ENCODE results near the gene ARHGEF39.
A peak's percentile ranks its signal among the peaks of the same experiment; 100 is the strongest.

ARHGEF39 gene

DNA sequence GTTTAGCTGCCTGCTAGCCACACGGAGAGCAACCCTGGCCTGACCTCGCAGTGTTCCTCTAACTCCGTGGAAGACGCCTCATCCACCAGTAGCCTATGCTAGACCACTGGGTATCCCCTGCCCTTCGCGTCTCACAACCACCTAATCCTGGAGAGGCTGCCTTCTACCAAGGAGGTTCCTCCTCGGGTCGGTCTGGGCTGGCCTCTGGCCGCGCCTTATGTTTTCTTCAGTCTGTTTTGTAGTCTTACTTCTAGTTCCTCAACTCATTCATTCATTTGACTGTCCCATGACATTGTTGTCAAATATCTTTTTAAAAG lies 26.3 kb upstream of the ARHGEF39 start:
- no peak for DNase-seq (ENCODE audit: low read depth in 2 of 2)

DNA sequence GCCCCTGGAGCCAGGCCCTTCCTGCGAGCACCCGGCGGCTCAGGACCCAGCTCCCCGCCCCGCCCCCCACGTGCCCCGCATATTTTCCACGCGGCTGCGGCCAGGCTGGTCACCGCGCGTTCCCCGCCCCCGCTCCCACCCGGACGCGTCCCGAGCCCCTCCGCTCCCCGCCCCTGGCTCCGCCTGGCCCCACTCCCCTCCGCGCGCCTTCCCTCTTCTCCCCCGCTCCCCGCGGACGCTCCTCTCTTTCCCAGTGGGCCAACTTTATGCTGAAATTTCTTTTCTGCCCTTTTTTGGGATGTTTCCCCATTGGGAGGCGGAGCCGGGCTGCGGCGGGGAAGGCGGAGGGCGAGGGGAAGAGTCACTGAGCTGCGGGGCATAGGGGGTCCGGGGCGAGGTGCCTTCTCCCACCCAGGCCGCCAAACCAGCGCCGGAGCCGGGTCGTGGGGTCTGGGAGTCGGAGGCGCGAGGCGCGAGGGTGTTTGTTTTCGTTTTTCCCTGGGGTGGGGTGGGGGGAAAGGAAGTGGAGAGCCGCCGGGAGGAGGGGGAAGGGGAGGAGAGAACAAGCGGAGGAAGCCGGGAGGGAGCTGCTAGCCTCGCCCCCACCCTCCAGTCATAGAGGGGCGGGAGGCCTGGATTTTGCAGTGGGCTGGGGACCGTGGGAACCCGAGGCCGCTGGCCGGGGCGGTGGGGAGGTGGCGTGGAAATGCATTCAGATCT lies 25.8 kb upstream of the ARHGEF39 start:
- peak in 1 of 2 donors; percentile 37 for DNase-seq (ENCODE audit: low read depth in 2 of 2)

DNA sequence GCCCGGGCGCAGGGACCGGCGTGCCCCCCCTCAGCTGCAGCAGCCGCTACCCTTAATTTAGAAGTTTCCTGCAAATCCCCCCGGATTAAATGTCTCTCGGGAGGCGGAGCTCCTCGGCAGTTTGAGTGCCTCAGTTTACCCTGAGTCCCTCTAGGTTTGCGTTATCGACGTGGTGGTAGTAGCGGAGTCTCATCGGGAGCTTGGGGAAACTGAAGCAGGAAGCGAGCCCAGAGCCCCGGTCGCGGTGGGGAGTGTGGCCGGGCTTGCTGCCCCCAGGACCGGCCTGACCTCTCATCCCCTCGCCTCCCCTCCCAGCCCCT lies 25.3 kb upstream of the ARHGEF39 start:
- DNase-seq (ENCODE audit: low read depth in 2 of 2), result no peak

GRCh38 chr9:35689542-35690293 lies 24.7 kb upstream of the ARHGEF39 start, which contains the start of gene TPM2:
TSS of gene TPM2 (minus strand) at chr9:35689925. CDS start at chr9:35689817, 108 bp downstream.
- DNase-seq (ENCODE audit: low read depth in 2 of 2), result no peak

GRCh38 chr9:35688558-35689541 lies 23.9 kb upstream of the ARHGEF39 start:
- DNase-seq (ENCODE audit: low read depth in 2 of 2), result peak in 1 of 2 donors; percentile 27

DNA sequence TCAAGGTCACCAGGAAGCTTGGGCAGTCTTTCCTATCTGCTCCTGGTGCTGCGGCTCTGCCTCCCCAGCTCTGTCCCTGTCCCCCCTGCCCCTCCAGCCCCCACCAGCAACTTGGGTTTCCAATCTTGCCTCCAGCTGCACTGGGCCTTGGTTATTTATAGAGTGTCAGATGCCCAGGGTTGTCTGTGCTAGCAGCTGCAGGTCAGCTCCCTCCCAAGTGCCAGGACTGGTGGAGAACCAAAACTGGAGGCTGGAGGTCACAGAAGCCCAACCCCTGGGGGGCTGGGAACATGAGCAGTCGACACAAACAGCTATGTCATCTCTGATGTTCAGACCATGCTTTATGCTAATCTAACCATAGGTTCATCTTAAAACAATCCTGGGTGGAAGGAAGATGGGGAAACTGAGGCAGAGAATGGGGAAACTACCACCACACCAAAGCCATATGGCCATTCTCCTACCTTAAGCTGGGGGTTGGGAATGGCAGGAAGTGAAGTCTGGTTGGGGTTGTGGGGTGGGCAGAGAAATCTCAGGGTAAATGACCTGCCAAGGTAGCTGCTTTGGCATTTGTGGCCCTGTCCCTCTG lies 23.1 kb upstream of the ARHGEF39 start:
- no peak for DNase-seq (ENCODE audit: low read depth in 2 of 2)

- DNase-seq (ENCODE audit: low read depth in 2 of 2), result no peak
Measured at GRCh38 chr9:35687306-35687705, 22.3 kb upstream of the ARHGEF39 start.

DNA sequence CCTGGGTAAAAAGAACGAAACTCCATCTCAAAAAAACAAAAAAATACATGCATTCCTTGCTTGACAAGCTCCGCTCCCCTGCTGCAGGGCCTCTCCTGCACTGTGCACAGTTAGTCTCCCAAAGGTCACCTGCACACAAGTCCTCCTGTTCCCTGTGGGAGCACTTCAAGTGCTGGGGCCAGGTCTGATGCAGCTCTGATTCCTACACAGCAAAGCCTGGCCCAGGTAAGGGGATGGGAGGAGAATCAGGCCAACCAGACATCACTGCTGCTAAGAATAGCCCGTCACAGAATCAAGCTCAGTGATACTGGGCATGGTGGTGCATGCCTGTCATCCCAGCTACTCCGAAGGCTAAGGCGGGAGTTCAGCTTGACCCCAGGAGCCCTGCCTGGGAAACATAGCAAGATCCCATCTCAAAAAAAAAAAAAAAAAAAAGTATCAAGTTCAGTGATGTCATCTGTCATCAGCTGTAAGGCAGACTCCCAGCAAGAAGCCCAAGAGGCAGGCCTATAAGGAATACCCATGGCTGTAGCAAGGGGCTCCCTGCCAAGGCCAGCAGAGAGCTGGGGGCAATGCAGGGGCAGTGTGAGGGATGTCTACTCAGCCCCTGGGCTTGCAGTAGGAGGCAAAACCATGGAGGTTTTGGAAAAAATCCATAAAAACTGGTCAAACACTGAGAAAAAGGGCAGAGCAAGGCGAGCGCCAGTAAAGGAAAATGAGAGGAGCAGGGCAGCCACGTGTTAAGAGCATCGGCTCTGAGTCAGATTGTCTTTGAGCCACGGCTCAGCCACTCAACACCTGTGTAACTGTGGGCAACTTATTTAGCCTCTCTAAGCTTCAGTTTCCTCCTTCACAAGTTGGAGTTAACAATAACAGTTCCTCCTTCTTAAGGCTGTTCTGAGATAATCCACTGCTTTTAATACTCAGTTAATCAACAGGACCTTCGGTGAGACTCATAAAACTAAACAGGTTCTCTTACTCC lies 21.5 kb upstream of the ARHGEF39 start:
- DNase-seq (ENCODE audit: low read depth in 2 of 2), result no peak

- DNase-seq (ENCODE audit: low read depth in 2 of 2), result no peak
Measured at GRCh38 chr9:35685506-35685905, 20.5 kb upstream of the ARHGEF39 start.

DNA sequence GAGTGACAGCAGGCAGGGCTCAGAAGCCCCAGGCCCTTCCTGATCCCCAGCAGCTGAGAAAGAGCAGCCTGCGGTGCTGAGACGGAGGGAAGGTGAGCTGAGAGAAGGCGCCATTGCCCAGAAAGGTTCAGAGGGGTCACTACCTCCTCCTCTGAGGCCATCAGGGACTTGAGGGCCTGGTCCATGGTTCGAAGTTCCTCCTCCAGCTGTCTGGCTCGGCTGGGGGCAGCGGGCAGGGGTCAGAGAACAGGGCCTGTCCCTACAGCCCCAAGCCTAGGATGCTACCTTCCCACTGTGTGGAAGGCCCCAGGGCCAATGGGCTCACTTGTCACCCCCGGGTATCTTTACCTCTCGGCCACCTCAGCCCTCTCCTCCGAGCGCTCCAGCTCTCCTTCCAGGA lies 19.9 kb upstream of the ARHGEF39 start:
- no peak for DNase-seq (ENCODE audit: low read depth in 2 of 2)

GRCh38 chr9:35683323-35683722 lies 18.3 kb upstream of the ARHGEF39 start:
- DNase-seq (ENCODE audit: low read depth in 2 of 2), result no peak

DNA sequence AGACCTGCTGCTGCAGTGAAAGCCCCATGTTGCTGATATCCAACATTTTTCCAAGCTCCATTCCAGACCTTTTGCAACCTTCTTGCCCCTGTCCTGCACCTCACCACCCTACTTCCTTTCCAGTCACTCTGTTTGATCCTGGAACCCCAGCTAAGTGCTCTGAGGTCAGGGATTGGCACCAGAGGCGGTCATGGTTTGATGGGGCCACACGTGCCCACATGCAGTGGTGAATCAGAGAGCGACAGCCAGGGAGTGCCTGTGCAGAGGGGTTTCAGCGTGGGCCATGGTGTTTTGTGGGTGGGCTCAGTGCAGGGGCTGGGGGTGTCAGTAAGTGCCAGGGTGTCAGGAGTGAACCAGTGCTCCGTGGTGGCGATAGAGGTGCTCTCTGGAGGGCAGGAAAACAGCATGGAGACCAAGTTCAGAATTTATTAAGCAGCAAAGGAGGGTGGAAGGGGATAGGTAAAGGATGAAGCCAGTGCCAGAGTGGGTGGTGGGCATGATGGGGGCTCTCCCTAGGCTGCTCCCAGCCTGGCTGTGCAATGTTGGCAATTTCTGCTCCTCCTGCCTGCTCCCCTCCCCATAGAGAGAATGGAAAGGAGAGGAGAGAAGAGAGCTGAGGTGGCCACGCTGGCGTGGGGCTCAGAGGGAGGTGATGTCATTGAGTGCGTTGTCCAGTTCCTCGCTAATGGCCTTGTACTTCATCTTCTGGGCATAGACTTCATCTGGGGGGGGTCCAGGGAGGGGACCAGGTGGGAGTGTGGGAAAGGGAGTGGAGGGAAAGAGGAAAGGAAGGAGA lies 17.7 kb upstream of the ARHGEF39 start:
- no peak for DNase-seq (ENCODE audit: low read depth in 2 of 2)

DNA sequence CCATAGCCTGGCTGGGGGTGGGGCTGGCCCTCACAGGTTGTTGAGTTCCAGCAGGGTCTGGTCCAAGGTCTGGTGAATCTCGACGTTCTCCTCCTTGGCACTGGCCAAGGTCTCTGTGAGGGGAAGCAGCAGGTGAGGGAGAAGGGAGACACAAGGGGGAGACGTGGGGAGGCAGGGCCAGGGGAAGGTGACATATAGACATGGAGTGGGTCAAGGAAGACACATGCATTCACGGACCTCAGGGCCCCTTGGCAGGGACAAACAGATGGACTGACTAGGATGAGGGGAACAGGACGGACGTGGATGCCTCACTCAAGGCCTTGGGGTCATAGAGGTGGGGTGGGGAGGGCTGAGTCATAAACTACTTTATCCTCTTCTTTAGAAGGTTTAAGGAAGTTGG lies 17.1 kb upstream of the ARHGEF39 start:
- DNase-seq (ENCODE audit: low read depth in 2 of 2), result no peak

- no peak for DNase-seq (ENCODE audit: low read depth in 2 of 2)
Measured at GRCh38 chr9:35681341-35682002, 16.5 kb upstream of the ARHGEF39 start.

DNA sequence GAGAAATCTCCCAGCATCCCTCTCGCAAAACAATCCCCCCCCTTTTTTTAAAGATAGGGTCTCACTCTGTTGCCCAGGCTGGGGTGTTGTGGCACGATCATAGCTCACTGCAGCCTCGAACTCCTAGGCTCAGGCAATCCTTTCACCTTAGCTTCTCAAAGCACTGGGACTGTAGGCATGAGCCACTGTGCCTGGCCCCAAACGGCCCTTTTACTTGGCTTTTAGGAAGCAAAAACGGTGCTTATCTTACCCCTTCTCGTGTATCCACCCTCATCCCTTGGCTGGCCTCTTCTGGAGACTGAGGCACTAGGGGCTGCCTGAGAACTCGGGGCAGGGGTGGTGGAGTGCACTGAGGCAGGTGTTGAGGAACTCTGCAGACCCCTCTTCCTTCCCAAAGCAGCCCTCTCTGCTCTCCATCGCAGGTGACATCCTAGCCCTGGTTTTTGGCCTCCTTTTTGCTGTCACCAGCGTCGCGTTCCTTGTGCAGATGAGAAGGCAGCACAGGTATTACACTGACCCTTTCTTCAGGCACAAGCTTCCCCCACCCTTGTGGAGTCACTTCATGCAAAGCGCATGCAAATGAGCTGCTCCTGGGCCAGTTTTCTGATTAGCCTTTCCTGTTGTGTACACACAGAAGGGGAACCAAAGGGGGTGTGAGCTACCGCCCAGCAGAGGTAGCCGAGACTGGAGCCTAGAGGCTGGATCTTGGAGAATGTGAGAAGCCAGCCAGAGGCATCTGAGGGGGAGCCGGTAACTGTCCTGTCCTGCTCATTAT lies 15.5 kb upstream of the ARHGEF39 start:
- DNase-seq (ENCODE audit: low read depth in 2 of 2), result no peak

DNA sequence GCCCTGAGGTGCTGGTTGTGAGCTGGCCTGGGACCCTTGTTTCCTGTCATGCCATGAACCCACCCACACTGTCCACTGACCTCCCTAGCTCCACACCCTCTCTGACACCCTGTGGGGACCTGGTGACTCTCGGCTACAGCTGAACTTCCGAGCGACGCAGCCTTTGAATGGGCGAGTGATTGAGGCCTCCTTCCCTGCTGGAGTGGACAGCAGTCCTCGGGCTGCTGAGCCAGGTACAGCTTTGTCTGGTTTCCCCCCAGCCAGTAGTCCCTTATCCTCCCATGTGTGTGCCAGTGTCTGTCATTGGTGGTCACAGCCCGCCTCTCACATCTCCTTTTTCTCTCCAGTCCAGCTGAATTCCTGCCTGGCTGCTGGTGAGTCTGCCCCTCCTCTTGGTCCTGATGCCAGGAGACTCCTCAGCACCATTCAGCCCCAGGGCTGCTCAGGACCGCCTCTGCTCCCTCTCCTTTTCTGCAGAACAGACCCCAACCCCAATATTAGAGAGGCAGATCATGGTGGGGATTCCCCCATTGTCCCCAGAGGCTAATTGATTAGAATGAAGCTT lies 14.9 kb upstream of the ARHGEF39 start:
- DNase-seq (ENCODE audit: low read depth in 2 of 2), result no peak

- DNase-seq (ENCODE audit: low read depth in 2 of 2), result no peak
Measured at GRCh38 chr9:35679091-35679490, 14.1 kb upstream of the ARHGEF39 start.

- peak in 1 of 2 donors; percentile 25 for DNase-seq (ENCODE audit: low read depth in 2 of 2)
Measured at GRCh38 chr9:35675732-35676392, 10.9 kb upstream of the ARHGEF39 start.

All from activated CD4-positive, alpha-beta T cell treated with anti-CD3 and anti-CD28 coated beads for 24 hours (primary cell).